NCI-H345 (cell line): ENCODE measurements around the gene COL6A1.

Experiments
- DNase-seq: peaks from one replicate; lab custom pipeline; 2025; lab: John Stamatoyannopoulos, UW

COL6A1 gene

DNA sequence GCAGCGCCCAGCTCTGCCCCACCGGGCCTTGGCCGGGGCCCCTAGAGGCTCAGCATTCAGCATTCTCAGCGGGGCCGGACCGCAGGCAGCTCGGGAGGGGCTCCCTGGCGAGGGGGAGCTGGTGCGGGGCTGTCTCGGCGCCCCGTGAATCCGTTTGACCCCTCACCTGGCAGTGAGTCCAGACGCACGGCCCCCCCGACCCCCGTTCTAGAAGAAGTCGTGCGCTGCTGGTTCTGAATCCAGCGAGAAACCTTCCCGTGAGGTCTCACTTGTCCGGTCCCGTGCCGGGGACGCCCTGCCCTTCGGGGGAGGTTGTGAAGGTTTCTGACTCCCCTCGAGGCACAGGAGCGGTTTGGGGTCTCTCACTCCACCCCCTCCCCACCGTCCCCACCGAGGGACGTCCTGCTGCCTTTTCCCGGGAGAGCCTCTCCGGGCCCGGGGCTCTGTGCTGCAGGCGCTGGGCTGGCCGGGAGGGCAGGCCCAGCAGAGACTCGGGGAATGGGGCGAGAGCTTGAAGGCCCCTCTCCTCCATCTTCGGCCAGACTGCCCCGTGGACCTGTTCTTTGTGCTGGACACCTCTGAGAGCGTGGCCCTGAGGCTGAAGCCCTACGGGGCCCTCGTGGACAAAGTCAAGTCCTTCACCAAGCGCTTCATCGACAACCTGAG, 655 bp downstream of the COL6A1 start:
- DNase-seq = no peak

DNA sequence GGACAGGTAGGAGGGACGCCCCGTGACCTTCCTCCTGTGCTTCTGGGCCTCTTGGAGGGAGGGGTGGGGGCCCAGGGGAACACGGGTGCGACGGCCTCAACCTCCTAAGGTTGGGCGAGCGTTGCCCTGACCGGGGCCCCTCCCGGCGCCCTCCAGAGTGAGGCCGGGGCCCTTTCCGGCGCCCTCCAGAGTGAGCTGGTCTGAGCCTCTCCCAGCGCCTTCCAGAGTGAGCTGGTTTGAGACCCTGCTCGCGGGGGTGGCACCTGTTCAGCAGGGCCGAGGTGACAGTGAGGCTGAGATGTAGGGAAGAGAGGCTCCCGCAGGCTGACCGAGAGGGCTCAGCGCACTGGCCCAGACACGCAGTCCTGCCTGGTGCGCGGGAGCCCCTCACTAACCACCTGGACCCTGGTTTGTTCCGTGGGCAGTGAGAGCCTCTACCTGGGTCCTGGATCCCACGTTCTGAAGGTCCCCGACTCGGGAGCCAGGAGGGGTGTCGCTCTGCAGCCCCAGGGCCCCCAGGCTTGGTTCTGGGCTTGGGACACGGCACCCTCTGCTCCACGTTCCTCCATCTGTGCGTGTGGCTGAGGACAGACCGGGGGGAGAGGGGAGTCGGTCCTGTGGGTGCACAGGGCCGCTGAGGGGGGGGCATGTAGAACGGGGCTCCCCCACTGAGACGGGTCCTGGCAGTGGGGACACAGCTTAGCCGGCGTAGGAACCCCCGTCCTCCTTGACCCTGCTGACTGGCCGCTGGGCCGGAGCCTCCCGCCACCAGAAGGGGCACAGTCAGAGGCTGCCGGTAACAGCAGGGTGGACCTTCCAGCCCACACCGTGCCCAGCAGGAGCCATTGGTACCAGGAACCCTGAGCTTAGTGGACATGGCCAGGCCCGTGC, 1.4 kb downstream of the COL6A1 start:
- no peak for DNase-seq

DNA sequence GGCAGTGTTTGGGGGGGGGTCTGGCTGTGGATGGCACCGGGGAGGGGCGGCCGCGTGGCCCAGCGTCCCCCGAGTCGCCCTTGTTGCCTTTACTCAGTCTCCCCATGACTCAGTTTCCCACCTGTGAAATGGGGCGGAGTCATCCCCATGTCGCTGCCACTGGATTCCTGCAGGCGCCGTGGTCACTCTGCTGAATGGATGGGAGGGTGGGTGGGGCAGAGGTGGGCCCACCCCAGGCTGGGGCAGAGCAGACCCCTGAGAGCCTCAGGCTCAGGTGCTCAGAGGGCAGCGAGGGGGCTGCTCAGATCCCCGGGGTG, 2.0 kb downstream of the COL6A1 start:
- DNase-seq = no peak

DNA sequence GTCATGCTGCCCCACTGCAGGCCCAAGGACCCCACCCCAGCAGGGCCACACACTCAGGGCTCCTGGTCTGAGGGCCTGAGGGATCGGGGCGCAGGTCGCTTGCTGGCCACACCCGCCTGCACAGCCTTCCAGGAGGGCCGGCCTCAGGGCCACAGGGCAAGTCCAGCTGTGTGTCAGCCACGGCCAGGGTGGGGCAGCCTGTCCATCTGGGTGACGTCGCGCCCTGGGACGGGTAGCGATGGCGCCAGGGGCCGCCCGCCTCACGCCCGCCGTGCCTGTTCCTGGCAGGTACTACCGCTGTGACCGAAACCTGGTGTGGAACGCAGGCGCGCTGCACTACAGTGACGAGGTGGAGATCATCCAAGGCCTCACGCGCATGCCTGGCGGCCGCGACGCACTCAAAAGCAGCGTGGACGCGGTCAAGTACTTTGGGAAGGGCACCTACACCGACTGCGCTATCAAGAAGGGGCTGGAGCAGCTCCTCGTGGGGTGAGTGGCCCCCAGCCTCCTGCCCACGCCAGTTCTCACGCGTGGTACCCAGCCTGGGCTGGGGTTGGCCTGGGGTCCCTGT, 2.5 kb downstream of the COL6A1 start:
- DNase-seq = peak; percentile 53

DNA sequence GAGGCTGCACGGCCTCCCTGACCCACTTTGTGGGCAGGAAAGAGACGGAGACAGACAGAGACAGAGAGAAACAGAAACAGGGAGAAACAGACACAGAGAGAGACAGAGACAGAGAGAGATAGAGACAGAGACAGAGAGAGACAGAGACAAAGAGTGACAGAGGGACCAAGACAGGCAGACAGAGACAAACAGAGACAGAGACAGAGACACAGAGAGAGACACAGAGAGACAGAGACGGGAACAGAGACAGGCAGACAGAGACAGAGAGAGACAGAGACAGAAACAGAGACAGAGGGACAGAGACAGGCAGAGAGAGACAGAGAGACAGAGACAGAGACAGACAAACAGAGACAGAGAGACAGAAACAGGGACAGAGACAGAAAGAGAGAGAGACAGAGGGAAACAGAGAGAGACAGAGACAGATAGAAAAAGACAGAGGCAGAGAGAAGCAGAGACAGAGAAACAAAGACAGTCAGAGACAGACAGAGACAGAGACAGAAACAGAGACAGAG, 3.1 kb downstream of the COL6A1 start:
- no peak for DNase-seq

DNA sequence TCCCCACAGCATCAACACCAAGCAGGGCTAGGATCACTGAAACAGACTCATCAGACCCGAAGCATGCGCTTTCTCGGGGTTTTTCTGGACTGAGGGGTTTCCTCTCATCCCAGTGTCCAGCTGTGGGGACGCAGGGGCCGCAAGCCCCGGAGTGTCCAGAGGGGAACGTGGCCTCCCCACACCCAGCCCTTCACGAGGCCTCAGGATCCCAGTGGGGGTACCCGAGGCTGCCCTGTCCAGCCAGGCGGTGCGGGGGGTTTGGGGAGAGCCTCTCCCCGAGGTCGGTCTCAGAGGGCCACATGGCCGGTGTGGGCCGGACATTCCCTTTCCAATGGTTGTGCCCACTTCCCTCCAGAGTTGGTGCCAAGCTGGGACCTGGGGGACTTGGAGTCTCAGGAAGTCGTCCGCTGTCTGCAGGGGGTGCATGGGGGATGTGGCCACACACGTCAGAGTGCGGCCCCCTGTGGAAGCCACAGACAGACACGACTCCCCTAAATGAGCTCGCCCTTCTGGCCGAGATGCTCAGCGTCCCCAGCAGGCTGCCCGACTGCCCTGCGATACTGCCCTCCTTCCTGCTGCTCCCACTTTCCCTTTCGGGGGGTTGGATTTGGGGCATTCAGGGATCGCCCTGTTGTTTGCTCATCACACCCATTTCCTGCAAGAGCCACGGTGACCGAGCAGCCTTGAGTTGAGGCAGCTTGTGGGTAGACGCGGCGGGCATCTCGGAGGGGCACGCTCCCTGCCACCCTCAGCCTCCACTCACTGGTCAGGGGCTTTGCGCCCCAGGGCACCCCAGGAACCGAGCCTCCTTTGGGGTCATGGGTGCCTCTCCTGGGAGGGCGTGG, 4.1 kb downstream of the COL6A1 start:
- no peak for DNase-seq

DNA sequence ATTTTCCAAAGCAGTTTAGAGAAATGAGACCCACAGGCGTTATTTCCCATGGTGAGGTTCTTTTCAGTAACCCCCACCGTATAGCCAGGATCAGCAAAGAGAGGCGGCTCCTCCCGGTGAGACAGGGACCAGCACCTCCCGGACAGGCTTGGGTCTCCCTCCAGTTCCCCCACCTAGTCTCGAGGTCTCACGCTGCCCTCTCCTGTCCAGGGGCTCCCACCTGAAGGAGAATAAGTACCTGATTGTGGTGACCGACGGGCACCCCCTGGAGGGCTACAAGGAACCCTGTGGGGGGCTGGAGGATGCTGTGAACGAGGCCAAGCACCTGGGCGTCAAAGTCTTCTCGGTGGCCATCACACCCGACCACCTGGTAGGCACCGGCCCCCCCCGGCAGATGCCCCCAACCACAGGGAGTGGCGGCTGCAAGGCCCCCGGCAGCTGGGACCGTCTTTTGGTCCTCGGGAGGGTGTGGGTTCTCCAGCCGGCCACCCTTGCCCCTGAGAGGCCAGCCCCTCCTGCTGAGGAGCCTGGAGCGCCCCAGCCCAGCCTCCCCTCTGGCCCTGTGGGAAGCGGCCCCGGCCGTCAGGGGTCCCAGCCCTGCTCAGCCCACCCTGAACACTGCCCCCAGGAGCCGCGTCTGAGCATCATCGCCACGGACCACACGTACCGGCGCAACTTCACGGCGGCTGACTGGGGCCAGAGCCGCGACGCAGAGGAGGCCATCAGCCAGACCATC, 4.9 kb downstream of the COL6A1 start:
- DNase-seq = no peak

DNA sequence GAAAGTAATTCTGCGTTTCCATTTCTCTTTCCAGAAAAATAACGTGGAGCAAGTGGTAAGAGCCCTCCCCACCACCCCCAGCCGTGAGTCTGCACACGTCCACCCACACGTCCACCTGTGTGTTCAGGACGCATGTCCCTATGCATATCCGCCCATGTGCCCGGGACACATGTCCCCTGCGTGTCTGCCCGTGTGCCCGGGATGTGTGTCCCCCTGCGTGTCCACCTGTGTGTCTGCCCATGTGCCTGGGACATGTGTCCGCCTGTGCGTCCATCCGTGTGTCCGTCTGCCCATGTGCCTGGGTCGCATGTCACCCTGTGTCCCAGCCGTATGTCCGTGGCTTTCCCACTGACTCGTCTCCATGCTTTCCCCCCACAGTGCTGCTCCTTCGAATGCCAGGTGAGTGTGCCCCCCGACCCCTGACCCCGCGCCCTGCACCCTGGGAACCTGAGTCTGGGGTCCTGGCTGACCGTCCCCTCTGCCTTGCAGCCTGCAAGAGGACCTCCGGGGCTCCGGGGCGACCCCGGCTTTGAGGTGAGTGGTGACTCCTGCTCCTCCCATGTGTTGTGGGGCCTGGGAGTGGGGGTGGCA, 5.6 kb downstream of the COL6A1 start:
- no peak for DNase-seq

DNA sequence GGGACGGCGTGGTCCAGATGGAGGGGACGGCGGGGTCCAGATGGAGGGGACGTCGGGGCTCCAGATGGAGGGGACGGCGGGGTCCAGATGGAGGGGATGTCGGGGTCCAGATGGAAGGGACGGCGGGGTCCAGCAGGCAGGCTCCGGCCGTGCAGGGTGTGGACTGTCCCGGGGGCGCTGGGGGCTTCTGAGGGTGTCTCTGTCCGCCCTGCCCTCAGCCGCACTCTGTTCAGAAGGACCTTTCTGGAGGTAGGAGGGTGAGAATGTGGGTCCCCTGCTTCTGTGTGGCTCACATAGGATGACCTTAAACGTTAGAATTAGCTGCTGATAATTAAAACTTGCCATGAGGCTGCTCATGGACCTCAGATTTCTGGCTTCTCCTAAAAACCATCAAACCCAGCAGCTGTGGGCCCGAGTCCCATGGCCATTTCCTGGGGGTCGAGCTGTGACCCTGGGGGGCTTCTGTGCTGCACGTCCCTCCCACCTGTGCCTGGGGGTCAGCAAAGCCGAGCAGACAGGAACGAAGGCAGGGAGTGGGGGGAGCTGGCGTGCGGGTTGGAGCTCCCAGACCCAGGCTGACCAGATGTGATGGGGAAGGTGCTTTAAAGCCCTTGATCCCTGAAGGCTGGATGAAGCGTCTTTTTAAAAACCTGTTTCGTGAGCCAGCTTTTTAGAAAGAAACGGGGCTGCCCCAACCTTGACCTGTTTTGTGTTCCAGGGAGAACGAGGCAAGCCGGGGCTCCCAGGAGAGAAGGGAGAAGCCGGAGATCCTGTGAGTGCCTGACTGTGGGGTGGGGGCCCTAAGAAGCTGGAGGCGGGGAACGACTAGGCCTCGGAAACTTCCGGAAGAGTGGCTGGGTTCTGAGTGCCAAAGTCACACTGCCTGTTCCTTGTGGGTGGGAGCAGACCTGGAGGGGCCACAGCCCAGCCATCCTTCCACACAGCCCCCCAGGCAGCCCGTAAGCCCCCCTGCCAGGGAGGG, 7.1 kb downstream of the COL6A1 start:
- no peak for DNase-seq

DNA sequence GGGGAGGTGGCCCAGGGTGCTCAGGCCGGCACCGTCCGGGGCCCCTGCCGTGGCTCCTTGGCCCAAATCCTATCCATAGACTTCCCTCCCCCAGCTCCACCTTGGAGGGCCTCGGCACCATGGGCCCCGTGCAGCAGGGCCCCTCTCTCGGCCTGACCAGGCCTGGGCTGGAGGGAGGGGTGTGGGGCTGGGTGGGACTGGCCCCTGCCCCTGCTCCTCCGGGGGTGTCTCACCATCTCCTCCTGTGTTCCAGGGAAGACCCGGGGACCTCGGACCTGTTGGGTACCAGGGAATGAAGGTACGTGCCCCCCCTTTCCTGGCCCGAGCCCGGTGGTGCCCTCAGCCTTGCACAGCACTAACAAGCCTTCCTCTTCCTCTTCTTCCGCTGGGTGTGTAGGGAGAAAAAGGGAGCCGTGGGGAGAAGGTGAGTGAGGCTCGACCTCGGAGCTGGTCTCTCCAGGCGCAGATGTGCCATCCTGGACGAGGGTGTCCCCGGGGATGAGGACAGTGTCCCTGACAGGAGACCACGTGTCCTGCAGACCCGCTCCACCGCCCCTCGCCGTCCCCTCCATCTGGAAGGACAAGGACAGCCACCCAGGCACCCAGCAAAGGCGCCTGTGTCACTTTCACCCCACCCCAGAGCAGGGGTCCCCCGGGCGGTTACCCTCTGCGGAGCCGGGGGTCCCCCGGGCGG, 7.9 kb downstream of the COL6A1 start:
- no peak for DNase-seq

DNA sequence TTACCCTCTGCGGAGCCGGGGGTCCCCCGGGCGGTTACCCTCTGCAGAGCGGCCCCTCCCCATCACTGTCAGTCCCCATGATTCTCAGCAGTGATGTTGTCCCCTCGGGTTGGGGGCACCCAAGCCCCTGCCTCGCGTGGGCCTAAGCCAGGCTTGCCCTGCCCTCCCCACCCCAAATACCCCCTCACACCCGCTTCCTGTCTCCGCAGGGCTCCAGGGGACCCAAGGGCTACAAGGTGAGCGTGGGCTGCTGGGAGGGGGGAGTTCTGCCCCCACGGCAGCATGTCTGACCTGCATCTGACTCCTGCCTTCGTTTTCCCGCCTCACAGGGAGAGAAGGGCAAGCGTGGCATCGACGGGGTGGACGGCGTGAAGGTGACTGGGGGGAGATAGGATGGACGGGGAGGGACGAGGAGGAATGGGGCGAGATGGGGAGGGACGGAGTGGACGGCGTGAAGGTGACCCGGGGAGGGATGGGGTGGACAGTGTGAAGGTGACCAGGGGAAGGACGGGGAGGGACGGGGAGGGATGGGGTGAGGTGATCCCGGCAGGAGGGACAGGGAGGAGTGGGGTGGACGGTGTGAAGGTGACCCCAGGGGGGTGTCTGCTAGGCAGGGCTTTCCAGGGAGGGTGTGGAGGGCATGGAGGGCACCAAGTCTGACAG, 8.6 kb downstream of the COL6A1 start:
- DNase-seq = no peak

DNA sequence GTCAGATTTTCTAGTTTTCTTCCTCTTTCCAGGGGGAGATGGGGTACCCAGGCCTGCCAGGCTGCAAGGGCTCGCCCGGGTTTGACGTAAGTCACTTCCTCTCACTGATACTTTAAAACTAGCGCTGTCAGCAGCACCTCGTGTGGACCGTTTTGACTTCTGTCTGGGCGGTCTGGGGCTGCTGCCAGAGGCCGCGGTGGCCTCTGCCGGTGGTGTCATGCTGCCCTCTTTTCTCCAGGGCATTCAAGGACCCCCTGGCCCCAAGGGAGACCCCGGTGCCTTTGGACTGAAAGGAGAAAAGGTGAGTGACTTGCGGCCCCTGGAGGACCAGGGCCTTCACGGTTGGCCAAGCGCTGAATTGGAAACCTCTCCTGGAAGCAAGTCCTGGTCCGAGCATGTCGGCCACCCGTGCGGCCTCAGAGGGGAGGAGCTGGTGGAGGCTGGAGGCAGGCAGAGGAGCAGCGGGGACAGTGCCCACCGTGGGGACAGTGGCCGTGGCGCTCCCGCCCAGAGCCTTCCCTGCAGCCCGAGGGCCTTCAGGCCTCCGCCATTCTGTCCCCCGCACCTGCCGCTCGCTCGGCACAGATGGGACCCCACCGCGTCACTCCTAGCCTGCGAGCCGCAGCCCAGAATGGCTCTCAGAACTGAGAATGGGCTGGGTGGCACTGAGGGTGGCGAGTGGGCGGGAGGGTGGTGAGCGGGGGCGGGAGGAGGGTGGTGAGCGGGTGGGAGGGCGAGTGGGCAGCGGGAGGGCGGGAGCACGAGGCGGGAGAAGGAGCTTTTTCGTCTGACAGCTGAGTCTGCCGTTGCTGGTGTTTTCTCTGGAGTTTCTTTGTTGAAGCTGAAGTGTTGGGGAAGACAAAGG, 9.4 kb downstream of the COL6A1 start:
- DNase-seq = no peak

DNA sequence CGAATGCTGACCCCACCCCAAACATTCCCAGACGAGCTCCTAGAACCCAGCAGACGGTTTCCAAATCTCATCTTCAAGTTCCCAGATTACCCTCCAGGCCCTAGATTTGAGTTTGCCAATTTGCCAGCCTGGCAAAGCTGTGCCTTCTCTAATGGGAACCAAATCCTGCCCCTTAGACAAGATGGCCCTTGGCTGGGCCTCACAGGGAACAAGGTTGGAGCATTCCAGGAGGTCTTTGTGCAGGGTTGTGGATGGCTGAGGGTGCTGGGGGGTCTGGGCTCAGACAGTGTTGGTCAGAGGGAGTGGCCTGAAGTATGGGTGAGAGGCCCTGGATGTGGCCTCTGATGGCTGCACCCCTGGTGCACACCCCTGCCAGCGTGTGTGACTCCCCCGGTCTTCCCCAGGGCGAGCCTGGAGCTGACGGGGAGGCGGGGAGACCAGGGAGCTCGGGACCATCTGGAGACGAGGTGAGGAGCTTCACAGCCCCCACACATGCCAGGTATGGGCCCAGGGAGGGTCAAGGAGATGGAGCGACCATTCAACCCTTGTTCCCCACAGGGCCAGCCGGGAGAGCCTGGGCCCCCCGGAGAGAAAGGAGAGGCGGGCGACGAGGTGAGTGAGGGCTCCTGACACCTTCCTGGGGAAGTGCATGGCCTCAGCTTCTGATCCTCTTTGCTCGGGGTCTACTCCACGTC, 10.2 kb downstream of the COL6A1 start:
- no peak for DNase-seq

DNA sequence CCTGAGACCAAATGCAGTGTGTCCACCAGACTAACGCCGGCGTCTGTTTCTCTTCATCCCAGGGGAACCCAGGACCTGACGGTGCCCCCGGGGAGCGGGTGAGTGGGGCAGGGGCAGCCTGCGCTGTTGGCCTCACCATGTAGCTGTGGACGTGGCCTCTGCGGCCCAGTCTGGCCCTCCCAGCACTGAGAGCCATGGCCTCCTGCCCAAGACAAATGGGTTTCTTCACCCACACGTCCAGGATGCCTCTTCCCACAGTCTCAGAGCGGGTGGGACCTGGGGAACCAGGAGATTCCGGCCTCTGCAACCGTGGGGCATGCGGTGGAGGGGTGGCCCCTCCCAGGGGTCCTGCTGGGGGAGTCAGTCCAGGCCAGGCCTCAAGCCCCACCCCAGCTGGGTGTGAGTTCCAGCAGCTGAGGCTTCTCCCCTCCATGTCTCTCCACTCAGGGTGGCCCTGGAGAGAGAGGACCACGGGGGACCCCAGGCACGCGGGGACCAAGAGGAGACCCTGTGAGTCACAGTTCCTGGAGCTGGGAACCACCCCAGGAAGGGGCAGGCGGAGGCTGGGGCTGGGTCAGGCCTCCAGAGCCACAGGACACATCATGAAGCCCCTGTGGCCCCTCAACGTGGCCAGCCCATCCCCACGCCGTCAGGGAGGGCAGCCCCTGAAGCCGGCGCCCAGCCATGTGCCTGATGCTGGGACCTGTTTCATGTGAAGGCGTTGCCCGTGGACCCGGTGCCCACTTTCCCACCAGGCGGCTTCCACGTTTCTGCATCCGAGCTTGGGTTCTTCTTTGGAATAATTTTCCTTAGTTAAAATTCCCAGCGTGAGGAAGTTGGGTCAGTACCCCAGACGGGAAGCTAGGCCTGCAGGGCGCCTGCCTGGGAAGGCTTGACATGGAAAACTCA, 11.0 kb downstream of the COL6A1 start:
- no peak for DNase-seq

DNA sequence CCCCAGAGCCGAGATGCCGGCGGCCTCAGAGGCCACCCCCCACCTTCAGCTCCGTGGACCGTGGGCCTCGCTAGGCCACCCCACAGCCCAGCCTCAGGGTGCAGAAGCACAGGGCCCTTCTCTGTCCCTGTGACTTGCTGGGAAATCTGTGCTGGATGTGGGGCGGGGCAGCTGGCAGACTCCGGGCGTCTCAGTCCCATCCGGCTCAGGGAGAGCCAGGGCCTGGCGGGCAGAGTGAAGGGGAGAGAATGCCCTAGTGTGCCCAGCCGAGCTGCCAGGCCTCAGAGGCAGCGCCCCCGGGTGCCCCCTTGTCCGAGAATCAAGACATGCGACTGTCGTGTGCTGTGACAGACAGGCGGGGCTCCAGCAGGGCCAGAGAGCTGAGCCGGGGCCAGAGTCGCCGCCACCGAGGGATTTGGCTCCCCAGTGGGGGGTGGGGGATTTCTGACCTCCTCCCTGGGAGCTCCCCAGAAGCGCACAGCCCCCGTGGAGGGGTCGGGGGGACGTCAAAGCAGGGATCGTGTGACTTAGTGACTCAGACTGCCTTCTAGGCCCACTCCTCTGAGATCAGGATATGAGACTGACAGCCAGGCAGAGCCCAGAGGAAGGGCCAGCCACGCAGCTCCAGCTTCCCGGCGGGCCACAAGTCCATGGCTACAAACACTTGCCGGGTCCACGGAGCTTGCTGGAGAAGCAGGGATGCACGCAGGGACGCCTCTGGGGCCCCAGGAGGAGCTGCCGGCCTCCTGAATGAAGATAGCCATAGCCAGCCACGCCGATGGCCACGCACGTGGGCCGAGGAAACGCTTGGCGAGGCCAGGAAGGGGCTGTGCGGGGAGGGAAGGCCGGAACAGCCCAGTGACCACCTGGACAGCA, 11.9 kb downstream of the COL6A1 start:
- no peak for DNase-seq
